HCT116 (cell line): ENCODE results near the gene FIZ1. TPM values are rescaled to one million over a fixed set of nuclear protein-coding genes. Genes with fewer than 3 reads are reported as not detected.

ENCODE experiments used
- ATAC-seq: fragments of 200-7000 bp; cut with Tn5 transposase; 2 replicates; pipeline ENCODE4 v1.9.1; 2020; ENCODE audit warnings: mild to moderate bottlenecking, moderate library complexity
- BruUV-seq: library from RNA; stranded (reverse); fragments of 400-500 nt; replicated peaks from 2 replicates; lab custom pipeline; 2021; lab: Mats Ljungman, UMichigan
- CTCF ChIA-PET: fragments of 300-600 bp; sonication (Branson Sonifier 250); formaldehyde crosslinking; loops from one replicate; lab custom pipeline; 2021; ENCODE audit warnings: antibody characterized with exemption; lab: Charles Lee
- POLR2A ChIA-PET: fragments of 300-600, 350-600 bp; sonication (Branson Sonifier 250); formaldehyde crosslinking; loops from one replicate; lab custom pipeline; 2021; ENCODE audit warnings: antibody characterized with exemption; lab: Charles Lee
- RAD21 ChIA-PET, 2 experiments: fragments of 300-600 bp; sonication (Branson Sonifier 250); formaldehyde crosslinking; loops; one replicate each; lab custom pipeline; 2023; ENCODE audit warnings: low total read pairs in 2 of 2; ENCODE audit not compliant: uncharacterized antibody in 2 of 2, unreplicated experiment in 2 of 2, low non-redundant PET in 1 of 2; lab: Charles Lee
- DNase-seq: peaks from one replicate; pipeline ENCODE4 v3.0.0-alpha.2; 2010; ENCODE audit warnings: low read depth, low spot score
- H2AFZ ChIP-seq: fragments of 200-600 bp; shearing (Covaris generic), sonication (generic); 2 replicates; pipeline ENCODE4 v1.6.1; 2017; ENCODE audit warnings: low read depth, mixed run types, mixed read lengths, antibody characterized with exemption, low read length; ENCODE audit not compliant: poor library complexity, severe bottlenecking
- H3K27ac ChIP-seq: 2 replicates; pipeline ENCODE4 v1.5.1; 2012; ENCODE audit warnings: low read depth, low read length
- H3K27me3 ChIP-seq: fragments of 200-600 bp; sonication (generic); 2 replicates; pipeline ENCODE4 v1.6.1; 2016; ENCODE audit warnings: mixed run types, low read length, mixed read lengths; ENCODE audit not compliant: insufficient read depth
- H3K36me3 ChIP-seq, 2 experiments: fragments of 200-500 bp in 1 of 2; fragments of 200-600 bp in 1 of 2; sonication (Bioruptor generic) in 1 of 2; sonication (generic) in 1 of 2; 2 replicates each; pipeline versions ENCODE4 v1.5.1 to v1.6.1; 2014 to 2016; ENCODE audit warnings: low read length in 2 of 2, inconsistent platforms in 1 of 2, mixed read lengths in 1 of 2, mixed run types in 1 of 2; ENCODE audit not compliant: insufficient read depth in 2 of 2, control insufficient read depth in 1 of 2
- H3K4me1 ChIP-seq, 2 experiments: fragments of 200-600 bp in 1 of 2; sonication (generic) in 1 of 2; 2 replicates each; pipeline versions ENCODE4 v1.5.1 to v1.6.1; 2012 to 2017; ENCODE audit warnings: low read length in 2 of 2, inconsistent platforms in 1 of 2, mild to moderate bottlenecking in 1 of 2, mixed read lengths in 1 of 2, mixed run types in 1 of 2, moderate library complexity in 1 of 2; ENCODE audit not compliant: insufficient read depth in 2 of 2, control insufficient read depth in 1 of 2
- H3K4me2 ChIP-seq: fragments of 200-600 bp; sonication (generic); 2 replicates; pipeline ENCODE4 v1.6.1; 2017; ENCODE audit warnings: mixed run types, low read length, mixed read lengths
- H3K4me3 ChIP-seq, 2 experiments: fragments of 200-600 bp in 1 of 2; sonication (generic) in 1 of 2; replicated peaks in 1 of 2; 2 replicates each; pipeline ENCODE4 v1.5.1; 2011 to 2016; ENCODE audit warnings: low read length in 2 of 2, control low read depth in 1 of 2, low read depth in 1 of 2, mild to moderate bottlenecking in 1 of 2, mixed read lengths in 1 of 2, mixed run types in 1 of 2
- H3K79me2 ChIP-seq: fragments of 200-600 bp; sonication (generic); 2 replicates; pipeline ENCODE4 v1.6.1; 2017; ENCODE audit warnings: mild to moderate bottlenecking, mixed run types, low read length, moderate library complexity, mixed read lengths; ENCODE audit not compliant: insufficient read depth
- H3K9ac ChIP-seq: fragments of 200-600 bp; sonication (generic); 2 replicates; pipeline ENCODE4 v1.6.1; 2016; ENCODE audit warnings: low read length, mixed read lengths
- H3K9me2 ChIP-seq: fragments of 200-600 bp; sonication (generic), shearing (Covaris generic); 2 replicates; pipeline ENCODE4 v1.6.1; 2017; ENCODE audit warnings: mixed run types, mild to moderate bottlenecking, moderate library complexity; ENCODE audit not compliant: insufficient read depth
- H3K9me3 ChIP-seq, 2 experiments: fragments of 200-500 bp in 1 of 2; fragments of 200-600 bp in 1 of 2; sonication (Bioruptor generic) in 1 of 2; sonication (generic) in 1 of 2; 2 replicates each; pipeline ENCODE4 v1.6.1; 2014 to 2017; ENCODE audit warnings: low read length in 2 of 2, mixed read lengths in 2 of 2, inconsistent platforms in 1 of 2, low read depth in 1 of 2, mild to moderate bottlenecking in 1 of 2, mixed run types in 1 of 2, moderate library complexity in 1 of 2; ENCODE audit not compliant: control insufficient read depth in 1 of 2, insufficient read depth in 1 of 2
- H4K20me1 ChIP-seq: fragments of 200-600 bp; sonication (generic), shearing (Covaris generic); 2 replicates; pipeline ENCODE4 v1.6.1; 2017; ENCODE audit warnings: mixed run types, mild to moderate bottlenecking, moderate library complexity; ENCODE audit not compliant: insufficient read depth
- ATF3 ChIP-seq: IDR thresholded peaks from 2 replicates; pipeline ENCODE4 v1.6.1; 2012
- CTCF ChIP-seq, 3 experiments: fragments of 200-600 bp in 1 of 3; sonication (generic) in 1 of 3; IDR thresholded peaks in 2 of 3; conservative IDR thresholded peaks in 1 of 3; 2 replicates each; pipeline ENCODE4 v1.5.1; 2012 to 2017; ENCODE audit warnings: low read depth in 2 of 3, low read length in 2 of 3, antibody characterized with exemption in 1 of 3, borderline replicate concordance in 1 of 3, control low read depth in 1 of 3, mild to moderate bottlenecking in 1 of 3, mixed read lengths in 1 of 3, mixed run types in 1 of 3, moderate library complexity in 1 of 3; ENCODE audit not compliant: insufficient read depth in 1 of 3
- ELF1 ChIP-seq: IDR thresholded peaks from 2 replicates; pipeline ENCODE4 v1.6.1; 2012; ENCODE audit warnings: low read depth, borderline replicate concordance
- FOSL1 ChIP-seq: IDR thresholded peaks from 2 replicates; pipeline ENCODE4 v1.6.1; 2012; ENCODE audit warnings: low read depth
- JUND ChIP-seq: IDR thresholded peaks from 2 replicates; pipeline ENCODE4 v1.6.1; 2012
- SIN3A ChIP-seq: IDR thresholded peaks from 2 replicates; pipeline ENCODE4 v1.6.1; 2012; ENCODE audit warnings: low read depth
- SP1 ChIP-seq: IDR thresholded peaks from 2 replicates; pipeline ENCODE4 v1.6.1; 2012; ENCODE audit warnings: low read depth
- SRF ChIP-seq: IDR thresholded peaks from 2 replicates; pipeline ENCODE4 v1.6.1; 2012; ENCODE audit warnings: low read depth
- ZFX ChIP-seq: fragments of 450-650 bp; IDR thresholded peaks from 2 replicates; pipeline ENCODE4 v1.6.1; 2017
- intact Hi-C: fragments of 100-400 bp; cut with micrococcal nuclease; formaldehyde crosslinking; loops from 2 replicates; pipeline ENCODE4 v1.10.0; 2022
- total RNA-seq: library from RNA; stranded (reverse); gene quantifications from one replicate; pipeline ENCODE4 v1.2.1, GENCODE V29; 2021; ENCODE audit not compliant: unreplicated experiment

FIZ1 gene
- total RNA-seq, 1 experiment from 2014 or later, result 15.3 TPM

GRCh38 chr19:55553217-55554182 is 45.8 kb downstream of the FIZ1 start:
- Histone ChIP-seq H3K27ac (no peak overlapping the region), H2AFZ (no peak overlapping the region), H3K36me3 (no peaks in the 10 kb centered on the region), H4K20me1 (no peaks in the 10 kb centered on the region), H3K27me3 (no peaks in the 10 kb centered on the region), H3K4me2 (peak overlapping the region; percentile 63), H3K4me1 (peaks cover 18 to 43% of the 10 kb centered on the region in 2 experiments), H3K4me3 (no peak overlapping the region), H3K9me3 (no peaks in the 10 kb centered on the region), H3K9ac (no peak overlapping the region), H3K9me2 (no peaks in the 10 kb centered on the region), H3K79me2 (no peaks in the 10 kb centered on the region)
- no peak for TF ChIP-seq SIN3A
- POLR2A ChIA-PET, result no interaction called here
- CTCF ChIA-PET, result interaction anchor here (1.4 kb wide), 1 partner anchor 50 kb away, joined by 4 read pairs; no protein-coding TSS in a partner anchor
- ATAC-seq (no peak), DNase-seq (no peak)
- BruUV-seq, result no TSS peak
- intact Hi-C loops, result no loop called here
- RAD21 ChIA-PET, result interaction anchor here in 1 of 2 experiments (0.7 kb wide), 1 partner anchor 71 kb away, joined by 3 read pairs; no protein-coding TSS in a partner anchor

GRCh38 chr19:55552620-55553019 is 46.7 kb downstream of the FIZ1 start:
- no peak for DNase-seq

More at GRCh38 chr19:55552620-55553019, 46.7 kb downstream of the FIZ1 start:
- Histone ChIP-seq H3K9me3 (no peaks in the 10 kb centered on the region), H3K9me2 (no peaks in the 10 kb centered on the region), H2AFZ (peak overlapping the region; percentile 45), H4K20me1 (no peaks in the 10 kb centered on the region), H3K4me2 (peak overlapping the region; percentile 63), H3K36me3 (no peaks in the 10 kb centered on the region), H3K79me2 (no peaks in the 10 kb centered on the region), H3K4me3 (peak overlapping the region in 1 of 2 experiments; percentile 18; a peak in 2 of 4 replicates), H3K9ac (no peak overlapping the region), H3K27ac (no peak overlapping the region), H3K27me3 (no peaks in the 10 kb centered on the region), H3K4me1 (peaks cover 26 to 51% of the 10 kb centered on the region in 2 experiments)
- ATAC-seq, result no peak
- ChIA-PET POLR2A (no interaction called here), RAD21 (interaction anchor here (0.6 to 0.7 kb wide), 2 partner anchors 20 to 72 kb away, joined by 3 to 5 read pairs; no protein-coding TSS in a partner anchor), CTCF (interaction anchor here (1.4 kb wide), 1 partner anchor 49 kb away, joined by 4 read pairs; no protein-coding TSS in a partner anchor)
- intact Hi-C loops, result no loop called here
- BruUV-seq, result no TSS peak
- no peak for TF ChIP-seq FOSL1
- no peak for TF ChIP-seq SP1
- no peak for TF ChIP-seq ATF3
- no peak for TF ChIP-seq SIN3A
- TF ChIP-seq SRF, result no peak
- TF ChIP-seq ZFX, result no peak
- no peak for TF ChIP-seq ELF1
- no peak for TF ChIP-seq CTCF (IDR thresholded peaks at IDR 0.05 in 2 of 3, conservative IDR thresholded peaks at IDR 0.05 in 1 of 3; ENCODE audit: borderline replicate concordance in 1 of 3, insufficient read depth in 1 of 3, low read depth in 2 of 3, low read length in 2 of 3)
- no peak for TF ChIP-seq JUND
